ENCODE measurements around the gene GNL1.

Gene GNL1

DNA sequence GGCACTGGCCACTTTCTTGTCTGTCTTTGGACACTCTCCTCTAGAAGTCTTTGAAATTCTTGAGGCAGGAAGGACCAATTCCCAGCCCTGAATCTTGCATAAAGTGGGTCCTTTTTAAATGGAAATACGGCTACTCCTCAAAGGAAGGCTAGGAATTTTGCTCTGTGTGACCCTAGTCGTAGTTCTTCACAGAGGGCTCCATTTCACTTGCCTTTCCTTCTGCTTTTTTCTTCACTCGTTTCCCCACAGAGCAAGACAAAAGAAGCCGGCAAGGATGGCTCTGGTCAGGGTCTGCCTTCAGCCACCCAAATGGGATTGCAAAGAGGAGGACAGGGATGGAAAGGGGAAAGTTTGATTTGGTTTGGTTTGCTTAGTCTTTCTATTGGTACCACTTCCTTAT, 41.2 kb downstream of the GNL1 start:
- H3K9me3 ChIP-seq (ENCODE audit: control insufficient read depth, insufficient read depth, low read depth, low read length): no peaks in the 10 kb centered on the region
- no peak overlapping the region for H3K4me3 ChIP-seq (ENCODE audit: low read depth, low read length)
- CTCF ChIA-PET: interaction anchor here (0.6 to 1.1 kb wide), 2 partner anchors 32 to 33 kb away, joined by 3 read pairs; no protein-coding TSS in a partner anchor
- H3K4me1 ChIP-seq (ENCODE audit: control insufficient read depth, insufficient read depth, low read length): no peaks in the 10 kb centered on the region
- POLR2A ChIA-PET: no interaction called here
- TF ChIP-seq ZNF785 (tag by site-specific recombination; IDR thresholded peaks at IDR 0.05): no peak
- TF ChIP-seq ZNF354C (tag by site-specific recombination; IDR thresholded peaks at IDR 0.05; ENCODE audit: borderline replicate concordance, low read depth): no peak
- TF ChIP-seq ZNF23 (tag by site-specific recombination; IDR thresholded peaks at IDR 0.05; ENCODE audit: borderline replicate concordance): no peak
- TF ChIP-seq MEIS1 (CRISPR knock-in tag; IDR thresholded peaks at IDR 0.05; ENCODE audit: borderline replicate concordance): no peak
- no peaks in the 10 kb centered on the region for H3K36me3 ChIP-seq (ENCODE audit: control insufficient read depth in 2 of 2, insufficient read depth in 1 of 2, low read length in 2 of 2)
- H3K27ac ChIP-seq (ENCODE audit: extremely low read depth, low read depth, low read length): no peak overlapping the region

- CTCF ChIA-PET: interaction anchor here (0.8 to 3.5 kb wide), 3 partner anchors 17 to 28 kb away, joined by 3 to 33 read pairs (median 8); no protein-coding TSS in a partner anchor
- TF ChIP-seq CTCF (tag by site-specific recombination; IDR thresholded peaks at IDR 0.05) (no peak), ZNF157 (tag by site-specific recombination; IDR thresholded peaks at IDR 0.05) (no peak), ZNF585B (tag by site-specific recombination; IDR thresholded peaks at IDR 0.05) (no peak), ZNF677 (tag by site-specific recombination; IDR thresholded peaks at IDR 0.05) (no peak), ZNF624 (tag by site-specific recombination; IDR thresholded peaks at IDR 0.05) (no peak), EGR2 (tag by site-specific recombination; IDR thresholded peaks at IDR 0.05; ENCODE audit: low read depth) (no peak), ZNF548 (tag by site-specific recombination; IDR thresholded peaks at IDR 0.05) (no peak)
- TF ChIP-seq, protein P1, sequence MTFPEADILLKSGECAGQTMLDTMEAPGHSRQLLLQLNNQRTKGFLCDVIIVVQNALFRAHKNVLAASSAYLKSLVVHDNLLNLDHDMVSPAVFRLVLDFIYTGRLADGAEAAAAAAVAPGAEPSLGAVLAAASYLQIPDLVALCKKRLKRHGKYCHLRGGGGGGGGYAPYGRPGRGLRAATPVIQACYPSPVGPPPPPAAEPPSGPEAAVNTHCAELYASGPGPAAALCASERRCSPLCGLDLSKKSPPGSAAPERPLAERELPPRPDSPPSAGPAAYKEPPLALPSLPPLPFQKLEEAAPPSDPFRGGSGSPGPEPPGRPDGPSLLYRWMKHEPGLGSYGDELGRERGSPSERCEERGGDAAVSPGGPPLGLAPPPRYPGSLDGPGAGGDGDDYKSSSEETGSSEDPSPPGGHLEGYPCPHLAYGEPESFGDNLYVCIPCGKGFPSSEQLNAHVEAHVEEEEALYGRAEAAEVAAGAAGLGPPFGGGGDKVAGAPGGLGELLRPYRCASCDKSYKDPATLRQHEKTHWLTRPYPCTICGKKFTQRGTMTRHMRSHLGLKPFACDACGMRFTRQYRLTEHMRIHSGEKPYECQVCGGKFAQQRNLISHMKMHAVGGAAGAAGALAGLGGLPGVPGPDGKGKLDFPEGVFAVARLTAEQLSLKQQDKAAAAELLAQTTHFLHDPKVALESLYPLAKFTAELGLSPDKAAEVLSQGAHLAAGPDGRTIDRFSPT (tag by site-specific recombination; IDR thresholded peaks at IDR 0.05): no peak
- TF ChIP-seq, protein P2, sequence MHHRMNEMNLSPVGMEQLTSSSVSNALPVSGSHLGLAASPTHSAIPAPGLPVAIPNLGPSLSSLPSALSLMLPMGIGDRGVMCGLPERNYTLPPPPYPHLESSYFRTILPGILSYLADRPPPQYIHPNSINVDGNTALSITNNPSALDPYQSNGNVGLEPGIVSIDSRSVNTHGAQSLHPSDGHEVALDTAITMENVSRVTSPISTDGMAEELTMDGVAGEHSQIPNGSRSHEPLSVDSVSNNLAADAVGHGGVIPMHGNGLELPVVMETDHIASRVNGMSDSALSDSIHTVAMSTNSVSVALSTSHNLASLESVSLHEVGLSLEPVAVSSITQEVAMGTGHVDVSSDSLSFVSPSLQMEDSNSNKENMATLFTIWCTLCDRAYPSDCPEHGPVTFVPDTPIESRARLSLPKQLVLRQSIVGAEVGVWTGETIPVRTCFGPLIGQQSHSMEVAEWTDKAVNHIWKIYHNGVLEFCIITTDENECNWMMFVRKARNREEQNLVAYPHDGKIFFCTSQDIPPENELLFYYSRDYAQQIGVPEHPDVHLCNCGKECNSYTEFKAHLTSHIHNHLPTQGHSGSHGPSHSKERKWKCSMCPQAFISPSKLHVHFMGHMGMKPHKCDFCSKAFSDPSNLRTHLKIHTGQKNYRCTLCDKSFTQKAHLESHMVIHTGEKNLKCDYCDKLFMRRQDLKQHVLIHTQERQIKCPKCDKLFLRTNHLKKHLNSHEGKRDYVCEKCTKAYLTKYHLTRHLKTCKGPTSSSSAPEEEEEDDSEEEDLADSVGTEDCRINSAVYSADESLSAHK (tag by site-specific recombination; IDR thresholded peaks at IDR 0.05): no peak
- TF ChIP-seq, protein P3, sequence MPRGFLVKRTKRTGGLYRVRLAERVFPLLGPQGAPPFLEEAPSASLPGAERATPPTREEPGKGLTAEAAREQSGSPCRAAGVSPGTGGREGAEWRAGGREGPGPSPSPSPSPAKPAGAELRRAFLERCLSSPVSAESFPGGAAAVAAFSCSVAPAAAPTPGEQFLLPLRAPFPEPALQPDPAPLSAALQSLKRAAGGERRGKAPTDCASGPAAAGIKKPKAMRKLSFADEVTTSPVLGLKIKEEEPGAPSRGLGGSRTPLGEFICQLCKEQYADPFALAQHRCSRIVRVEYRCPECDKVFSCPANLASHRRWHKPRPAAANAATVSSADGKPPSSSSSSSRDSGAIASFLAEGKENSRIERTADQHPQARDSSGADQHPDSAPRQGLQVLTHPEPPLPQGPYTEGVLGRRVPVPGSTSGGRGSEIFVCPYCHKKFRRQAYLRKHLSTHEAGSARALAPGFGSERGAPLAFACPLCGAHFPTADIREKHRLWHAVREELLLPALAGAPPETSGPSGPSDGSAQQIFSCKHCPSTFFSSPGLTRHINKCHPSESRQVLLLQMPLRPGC (tag by site-specific recombination; IDR thresholded peaks at IDR 0.05): no peak
Measured at GRCh38 chr6:30513451-30513850, 42.8 kb downstream of the GNL1 start.

More at GRCh38 chr6:30513451-30513850, 42.8 kb downstream of the GNL1 start:
- H3K4me3 ChIP-seq (ENCODE audit: low read depth, low read length): no peak overlapping the region
- no peaks in the 10 kb centered on the region for H3K4me1 ChIP-seq (ENCODE audit: control insufficient read depth, insufficient read depth, low read length)
- no peak overlapping the region for H3K27ac ChIP-seq (ENCODE audit: extremely low read depth, low read depth, low read length)
- no peaks in the 10 kb centered on the region for H3K36me3 ChIP-seq (ENCODE audit: control insufficient read depth in 2 of 2, insufficient read depth in 1 of 2, low read length in 2 of 2)
- POLR2A ChIA-PET: no interaction called here
- H3K9me3 ChIP-seq (ENCODE audit: control insufficient read depth, insufficient read depth, low read depth, low read length): no peaks in the 10 kb centered on the region

All from HEK293 (cell line).